ENCODE measurements around the gene ATN1.

ATN1 gene

DNA sequence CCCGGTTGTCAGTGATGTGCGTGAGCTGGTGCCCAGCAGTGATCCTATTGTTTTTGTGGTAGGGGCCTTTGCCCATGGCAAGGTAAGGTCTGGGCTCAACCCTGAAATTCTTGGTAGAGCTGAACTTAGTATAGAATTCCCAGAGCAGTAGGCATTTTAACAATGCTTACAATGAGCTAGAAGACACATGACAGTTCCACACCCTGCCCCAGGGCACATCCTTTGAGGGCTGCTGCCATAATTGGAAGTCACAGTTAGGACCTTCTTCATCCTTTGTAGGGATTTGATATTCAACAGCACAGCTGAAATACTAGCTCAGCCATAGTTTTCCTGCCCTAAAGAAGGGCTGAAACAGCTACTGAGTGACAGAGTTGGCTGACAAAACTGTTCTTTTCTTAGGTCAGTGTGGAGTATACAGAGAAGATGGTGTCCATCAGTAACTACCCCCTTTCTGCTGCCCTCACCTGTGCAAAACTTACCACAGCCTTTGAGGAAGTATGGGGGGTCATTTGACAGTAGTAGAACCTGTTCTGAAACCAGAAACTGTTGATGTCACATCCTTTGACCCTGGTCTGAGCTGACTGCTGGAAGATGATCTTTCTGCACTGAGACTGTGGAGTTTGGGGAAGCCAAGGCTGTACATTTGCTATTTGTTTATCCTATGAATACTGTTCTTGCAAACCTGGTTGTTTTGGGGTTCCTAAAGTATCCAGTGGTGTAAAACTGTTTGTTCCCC lies 47.7 kb downstream of the ATN1 start:
- no peak for DNase-seq (ENCODE audit: low read depth)

GRCh38 chr12:6977653-6978052 lies 49.9 kb downstream of the ATN1 start:
- DNase-seq (ENCODE audit: low read depth), result no peak

GRCh38 chr12:6978188-6978587 lies 50.4 kb downstream of the ATN1 start:
- DNase-seq (ENCODE audit: low read depth), result no peak

GRCh38 chr12:6978611-6979011 lies 50.9 kb downstream of the ATN1 start:
- no peak for DNase-seq (ENCODE audit: low read depth)

DNA sequence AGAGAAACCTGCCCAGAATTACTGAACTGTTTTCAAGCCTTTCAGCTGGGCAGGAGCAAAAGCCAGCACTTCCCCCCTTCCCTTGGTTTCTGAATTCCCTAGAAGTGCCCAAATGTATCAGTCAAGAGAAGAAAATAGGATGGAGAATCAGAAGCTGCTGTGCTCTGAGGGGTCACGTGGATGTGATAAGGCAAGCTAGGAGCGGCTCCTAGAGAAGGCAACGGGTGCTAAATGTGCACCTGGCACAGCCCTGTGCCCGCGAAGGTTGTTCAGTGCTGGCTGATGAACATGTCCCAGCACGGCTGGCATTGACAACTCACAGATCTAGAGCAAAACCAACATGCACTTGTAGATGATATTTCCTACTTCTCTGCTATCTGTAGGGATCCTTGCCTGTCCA lies 51.3 kb downstream of the ATN1 start:
- DNase-seq (ENCODE audit: low read depth), result no peak

DNA sequence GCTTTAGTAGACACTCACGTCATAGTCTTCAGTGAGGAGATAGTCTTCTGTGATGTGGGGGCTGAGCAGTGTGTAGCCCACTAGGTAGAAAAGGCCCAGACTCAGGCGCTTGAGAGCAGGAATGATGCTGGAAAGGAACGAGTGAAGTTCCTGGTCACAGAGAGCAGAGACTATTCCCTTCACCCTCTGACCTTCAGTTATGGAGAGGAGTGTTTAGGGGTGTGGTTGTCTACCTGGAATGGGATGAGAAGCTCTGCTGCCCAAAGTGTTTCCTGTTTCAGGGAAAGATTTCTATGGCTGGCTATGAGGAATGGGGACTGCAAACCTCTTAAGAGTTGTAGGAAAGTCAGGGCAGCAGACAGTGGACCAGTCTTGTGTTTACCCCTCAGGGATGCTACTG lies 51.7 kb downstream of the ATN1 start:
- no peak for DNase-seq (ENCODE audit: low read depth)

- no peak for DNase-seq (ENCODE audit: low read depth)
Observed at GRCh38 chr12:6980075-6980474, 52.3 kb downstream of the ATN1 start.

DNA sequence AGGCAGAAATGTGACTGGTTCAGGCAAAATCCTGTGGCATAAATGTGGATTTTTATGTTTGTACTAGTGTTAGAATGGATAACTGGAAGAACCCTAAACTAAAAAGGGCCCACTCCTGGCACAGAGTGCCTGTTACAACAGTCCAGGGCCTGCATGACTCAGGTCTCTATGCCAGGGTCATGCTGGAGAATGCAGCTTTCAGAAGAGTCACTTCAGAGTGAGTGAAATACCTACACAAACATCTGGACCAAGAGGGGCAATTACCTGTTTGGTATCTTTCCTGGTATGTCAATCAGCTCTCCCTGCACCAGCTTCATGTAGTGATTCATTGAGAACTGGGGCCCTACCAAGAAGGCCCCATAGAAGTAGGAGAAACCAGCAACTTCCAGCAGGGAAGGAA lies 53.0 kb downstream of the ATN1 start:
- DNase-seq (ENCODE audit: low read depth), result no peak

GRCh38 chr12:6981152-6982052 lies 53.6 kb downstream of the ATN1 start:
- DNase-seq (ENCODE audit: low read depth), result no peak

DNA sequence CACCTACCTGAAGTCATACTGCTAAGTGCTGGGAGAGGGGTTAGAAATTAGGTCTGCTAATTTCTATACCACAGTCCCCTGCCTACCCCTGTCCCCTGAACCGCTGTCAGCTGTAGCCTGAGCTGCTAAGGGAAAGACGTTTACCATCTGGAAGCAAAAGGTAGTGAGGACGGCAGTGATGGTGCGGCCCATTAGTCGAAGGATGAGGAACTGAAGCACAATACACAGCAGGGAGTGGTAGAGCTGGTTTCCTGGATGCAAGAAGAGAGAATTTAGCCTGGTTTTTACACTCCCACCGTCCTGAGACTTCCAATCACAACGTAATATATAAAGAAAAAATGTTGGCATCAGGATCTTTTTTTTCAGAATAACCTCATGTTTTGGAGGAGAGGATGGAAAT lies 54.8 kb downstream of the ATN1 start:
- DNase-seq (ENCODE audit: low read depth), result no peak

- DNase-seq (ENCODE audit: low read depth), result no peak
Observed at GRCh38 chr12:6987956-6988553, 60.3 kb downstream of the ATN1 start.

Measured in GM04503 (cell line).